Pancreas (tissue), 10 donors: ENCODE measurements around the gene CGB8. TPM values are rescaled to one million over a fixed set of nuclear protein-coding genes. Genes with fewer than 3 reads are reported as not detected.

Experiments used
- ATAC-seq, 4 donors: fragments of 200-7000 bp; cut with Tn5 transposase; one replicate each; pipeline versions ENCODE4 v1.8.0 to v1.9.1; 2020; ENCODE audit warnings: mild to moderate bottlenecking in 4 of 4, moderate library complexity in 4 of 4
- DNase-seq, 6 donors: peaks; one replicate each; pipeline ENCODE4 v3.0.0-alpha.2; 2020
- FAIRE-seq: peaks from 2 replicates; lab custom pipeline; 2012; peaks lifted over from hg19 to GRCh38; lab: Jason Lieb, UNC
- H3K27ac ChIP-seq, 4 donors: fragments of 200-600 bp; sonication (generic); 1 replicate in 3 of 4; 2 replicates in 1 of 4; pipeline versions ENCODE4 v1.5.0 to v1.8.0; 2020
- H3K27me3 ChIP-seq, 4 donors: fragments of 200-600 bp; one replicate each; pipeline ENCODE4 v1.8.0; 2021
- H3K36me3 ChIP-seq, 3 donors: fragments of 200-600 bp; sonication (generic) in 1 of 3; one replicate each; pipeline versions ENCODE4 v1.5.0 to v1.8.0; 2020 to 2021
- H3K4me1 ChIP-seq, 3 donors: fragments of 200-600 bp; one replicate each; pipeline ENCODE4 v1.8.0; 2021
- H3K4me3 ChIP-seq, 4 donors: fragments of 200-600 bp; sonication (generic) in 2 of 4; one replicate each; pipeline versions ENCODE4 v1.5.0 to v1.8.0; 2020 to 2021
- H3K9me3 ChIP-seq, 4 donors: fragments of 200-600 bp; one replicate each; pipeline ENCODE4 v1.8.0; 2021
- CTCF ChIP-seq, 4 donors: fragments of 200-600 bp; sonication (generic) in 3 of 4; IDR thresholded peaks; one replicate each; pipeline versions ENCODE4 v1.5.0 to v1.8.0; 2021; ENCODE audit warnings: antibody characterized with exemption in 4 of 4
- WGBS, 2 donors: extraction: QIAGEN DNeasy Blood & Tissue Kit; methylation state at CpG; one replicate each; pipeline ENCODE4 v1.1.7; 2013; 5-methylcytosine and 5-hydroxymethylcytosine counted together
- intact Hi-C, 3 donors: fragments of 100-400 bp; cut with DNase I; formaldehyde crosslinking; loops; one replicate each; pipeline versions ENCODE4 v1.11.1 to v1.14.2; 2022
- polyA plus RNA-seq, 2 donors: library from polyadenylated mRNA; stranded (reverse); fragments of 200-250 nt; gene quantifications; one replicate each; pipeline ENCODE4 v1.2.3, GENCODE V29; 2013
- total RNA-seq, 6 donors: library from RNA; stranded (reverse); fragmentation: NEBNext Ultra II Directional in 4 of 6; extraction: Animal tissue kit (Norgen Biotek cat#: 25700) in 4 of 6; gene quantifications; one replicate each; pipeline versions ENCODE4 v1.2.1 to v1.2.4, GENCODE V29; 2021 to 2023
- donor health status: healthy with polysubstance abuse.
- donor health status: DM: no; HTN: no; CAD: no; lungs with moderate emphysema.
- donor health status: DM: no; HTN: no; CAD: no.
- donor health status: control.
- donor health status: control.
- donor health status: Bipolar disorder and iron deficiency.
- donor health status: DM: yes; HTN: yes; CAD: no.
- donor health status: DM: no; HTN: no; CAD: no.
- donor health status: DM: no; HTN: no; CAD: no.
- donor health status: DM: yes; HTN: yes; CAD: no.

CGB8 gene
- total and polyA plus RNA-seq, 8 donors, result not detected

- H3K4me1 ChIP-seq, result peaks cover 0 to 9% (median 3%) of the 10 kb centered on the region in 3 donors
- no peak overlapping the region for H3K4me3 ChIP-seq
- 92 to 93% methylated on average over 21 to 26 of the region's 29 CpGs for WGBS, 2 donors
- H3K27me3 ChIP-seq, result no peaks in the 10 kb centered on the region
- FAIRE-seq, result no peak
- intact Hi-C loops, result no loop called here
- no peak overlapping the region for H3K27ac ChIP-seq
- no peaks in the 10 kb centered on the region for H3K9me3 ChIP-seq
- no peak for TF ChIP-seq CTCF (IDR thresholded peaks at IDR 0.05)
- DNase-seq, result peak in 1 of 6 donors; percentile 74
- no peak for ATAC-seq
- H3K36me3 ChIP-seq, result no peaks in the 10 kb centered on the region
Observed at GRCh38 chr19:49016067-49016839, 32.7 kb downstream of the CGB8 start.

GRCh38 chr19:49014870-49015255 is 34.0 kb downstream of the CGB8 start:
- peaks cover 0 to 6% (median 0%) of the 10 kb centered on the region in 3 donors for H3K36me3 ChIP-seq
- H3K27me3 ChIP-seq, result no peaks in the 10 kb centered on the region
- DNase-seq, result no peak
- intact Hi-C loops, result no loop called here
- FAIRE-seq, result no peak
- H3K4me1 ChIP-seq, result peaks cover 0 to 9% (median 3%) of the 10 kb centered on the region in 3 donors
- WGBS, 2 donors, result 92 to 94% methylated on average over 18 of the region's 18 CpGs
- H3K27ac ChIP-seq, result no peak overlapping the region
- no peak for ATAC-seq
- H3K4me3 ChIP-seq, result no peak overlapping the region
- H3K9me3 ChIP-seq, result no peaks in the 10 kb centered on the region
- no peak for TF ChIP-seq CTCF (IDR thresholded peaks at IDR 0.05)

GRCh38 chr19:49014123-49014869 is 34.6 kb downstream of the CGB8 start:
- DNase-seq, result no peak

GRCh38 chr19:49011194-49011593 is 37.7 kb downstream of the CGB8 start:
- FAIRE-seq (no peak), ATAC-seq (no peak), DNase-seq (no peak)
- intact Hi-C loops, result no loop called here
- peaks cover 0 to 13% (median 0%) of the 10 kb centered on the region in 3 donors for H3K36me3 ChIP-seq
- TF ChIP-seq CTCF (IDR thresholded peaks at IDR 0.05), result no peak
- no peak overlapping the region for H3K4me3 ChIP-seq
- H3K27me3 ChIP-seq, result no peaks in the 10 kb centered on the region
- H3K27ac ChIP-seq, result no peak overlapping the region
- no peaks in the 10 kb centered on the region for H3K9me3 ChIP-seq
- WGBS, 2 donors, result 87 to 93% methylated on average over 17 of the region's 17 CpGs
- H3K4me1 ChIP-seq, result no peaks in the 10 kb centered on the region

More at GRCh38 chr19:49014123-49014869, 34.6 kb downstream of the CGB8 start:
- no peak for ATAC-seq
- 92% methylated on average over 32 of the region's 32 CpGs for whole genome bisulfite sequencing, 2 donors
- no peaks in the 10 kb centered on the region for H3K27me3 ChIP-seq
- H3K4me1 ChIP-seq, result peaks cover 0 to 9% (median 3%) of the 10 kb centered on the region in 3 donors
- H3K27ac ChIP-seq, result no peak overlapping the region
- peaks cover 0 to 12% (median 0%) of the 10 kb centered on the region in 3 donors for H3K36me3 ChIP-seq
- no peak overlapping the region for H3K4me3 ChIP-seq
- no peak for TF ChIP-seq CTCF (IDR thresholded peaks at IDR 0.05)
- H3K9me3 ChIP-seq, result no peaks in the 10 kb centered on the region
- intact Hi-C loops, result no loop called here
- no peak for FAIRE-seq
